Myocyte (in vitro differentiated cells): ENCODE results near the gene HTR3B. TPM values are rescaled to one million over a fixed set of nuclear protein-coding genes. Genes with fewer than 3 reads are reported as not detected.
A peak's percentile ranks its signal among the peaks of the same experiment; 100 is the strongest.
"Not testable (repeated sequence)": the region's sequence is repeated elsewhere in the genome, so short reads cannot be mapped to it uniquely, and the experiment has no call there.

Experiments used
- DNase-seq: peaks from one replicate; pipeline ENCODE4 v3.0.0-alpha.2; 2012; ENCODE audit warnings: low read depth
- polyA plus RNA-seq: library from polyadenylated mRNA; unstranded; fragments of >200 nt; gene quantifications from one replicate; pipeline ENCODE4 v1.2.1, GENCODE V29; 2012; ENCODE audit warnings: missing spikeins
- total RNA-seq: library from RNA; depleted of rRNA; stranded (reverse); fragments of >200 nt; gene quantifications from 2 replicates; pipeline ENCODE4 v1.2.3, GENCODE V29; 2014

HTR3B gene
- not detected in 2 replicates for total RNA-seq
- polyA plus RNA-seq, result not detected

- no peak for DNase-seq
Observed at GRCh38 chr11:113904379-113905101, at the start of gene HTR3B. TSS of gene HTR3B (plus strand) at chr11:113904796. CDS start at chr11:113904934, 138 bp downstream.

DNA sequence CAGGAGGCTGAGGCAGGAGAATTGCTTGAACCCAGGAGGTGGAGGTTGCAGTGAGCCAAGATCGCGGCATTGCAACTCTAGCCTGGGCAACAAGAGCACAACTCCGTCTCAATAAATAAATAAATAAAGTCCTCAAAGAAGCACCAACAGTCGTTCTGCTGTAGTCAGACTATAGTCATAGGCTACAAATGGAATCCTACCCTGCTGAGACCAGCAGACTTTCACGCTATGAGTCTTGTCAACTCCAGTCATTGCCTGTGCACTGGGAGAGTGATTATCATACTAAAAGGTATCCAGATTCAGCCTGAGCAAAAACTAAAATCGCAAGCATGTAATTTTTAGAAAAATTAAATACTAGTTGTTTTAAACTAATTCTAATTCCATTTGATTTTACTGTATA, 48.8 kb upstream of the HTR3B start:
- no peak for DNase-seq

DNA sequence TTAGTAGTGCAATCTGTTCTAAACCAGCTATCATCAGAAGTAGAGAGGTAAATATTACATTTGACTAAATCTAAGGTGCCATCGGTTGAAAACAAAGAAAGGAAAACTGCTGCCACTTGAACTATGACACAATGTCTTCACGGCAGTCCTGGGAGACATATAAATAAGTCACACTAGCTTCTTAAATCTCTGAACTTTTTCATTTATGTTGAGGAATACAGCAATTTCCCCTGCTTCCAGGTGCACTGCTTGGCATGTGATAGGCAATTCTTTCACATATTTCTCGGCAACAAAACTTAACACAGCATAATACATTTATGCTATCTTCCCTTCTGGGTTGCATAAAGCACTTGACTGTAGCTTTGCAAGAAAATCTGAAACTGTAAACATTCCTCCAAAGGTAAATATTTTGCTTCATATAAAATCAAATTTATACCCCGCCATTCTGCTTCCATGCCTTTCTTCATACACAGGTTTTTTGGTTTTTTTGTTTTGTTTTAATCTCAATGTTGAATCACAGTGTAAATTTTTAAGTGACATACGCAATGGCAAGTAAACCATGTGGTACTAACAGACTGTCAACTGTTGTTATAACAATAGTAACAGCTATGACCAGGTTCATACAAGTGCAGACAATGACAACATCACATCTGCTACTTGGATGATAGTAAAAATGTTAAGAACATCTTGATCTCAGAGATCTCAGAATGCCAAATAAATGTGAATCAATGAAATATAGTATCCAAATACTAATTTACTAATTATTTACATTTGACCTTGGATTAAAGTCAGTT, 47.4 kb upstream of the HTR3B start:
- no peak for DNase-seq

- no peak for DNase-seq
Observed at GRCh38 chr11:113859665-113860064, 44.9 kb upstream of the HTR3B start.

DNA sequence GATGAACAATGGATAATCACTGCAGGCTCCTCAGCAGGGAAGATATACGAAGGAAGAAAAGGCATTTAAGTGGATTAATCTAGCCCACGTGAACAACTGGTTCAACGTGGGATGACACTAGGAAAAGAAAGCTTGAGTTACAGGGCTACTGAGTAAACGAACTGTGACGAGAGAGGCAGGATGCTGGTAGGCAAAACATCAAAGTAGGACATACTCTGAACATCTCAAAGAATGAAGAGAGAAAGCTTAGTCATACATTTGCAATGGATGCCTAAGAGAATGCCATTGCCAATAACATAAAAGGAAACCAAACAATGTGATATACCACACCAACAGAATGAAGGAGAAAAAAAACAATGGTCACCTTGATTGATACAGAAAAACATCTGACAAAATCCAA, 42.2 kb upstream of the HTR3B start:
- no peak for DNase-seq

GRCh38 chr11:113864410-113864809, 40.2 kb upstream of the HTR3B start:
- no peak for DNase-seq

- DNase-seq, result no peak
Observed at GRCh38 chr11:113865873-113866272, 38.7 kb upstream of the HTR3B start.

- DNase-seq, result no peak
Observed at GRCh38 chr11:113867843-113868503, 36.6 kb upstream of the HTR3B start.

GRCh38 chr11:113871336-113871735, 33.3 kb upstream of the HTR3B start:
- no peak for DNase-seq

GRCh38 chr11:113873236-113873626, 31.4 kb upstream of the HTR3B start:
- DNase-seq, result peak; percentile 72

DNA sequence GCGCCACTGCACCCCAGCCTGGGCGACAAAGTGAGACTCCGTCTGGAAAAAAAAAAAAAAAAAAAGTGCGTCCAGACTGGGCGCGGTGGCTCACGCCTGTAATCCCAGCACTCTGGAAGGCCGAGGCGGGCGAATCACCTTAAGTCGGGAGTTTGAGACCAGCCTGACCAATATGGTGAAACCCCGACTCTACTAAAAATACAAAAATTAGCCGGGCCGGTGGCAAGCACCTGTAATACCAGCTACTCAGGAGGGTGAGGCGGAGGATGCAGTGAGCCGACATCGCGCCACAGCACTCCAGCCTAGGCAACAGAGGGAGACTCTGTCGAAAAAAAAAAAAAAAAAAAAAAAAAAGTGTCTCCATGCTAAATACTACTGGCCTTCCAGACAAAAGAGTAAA, 30.5 kb upstream of the HTR3B start:
- DNase-seq, result no peak

DNA sequence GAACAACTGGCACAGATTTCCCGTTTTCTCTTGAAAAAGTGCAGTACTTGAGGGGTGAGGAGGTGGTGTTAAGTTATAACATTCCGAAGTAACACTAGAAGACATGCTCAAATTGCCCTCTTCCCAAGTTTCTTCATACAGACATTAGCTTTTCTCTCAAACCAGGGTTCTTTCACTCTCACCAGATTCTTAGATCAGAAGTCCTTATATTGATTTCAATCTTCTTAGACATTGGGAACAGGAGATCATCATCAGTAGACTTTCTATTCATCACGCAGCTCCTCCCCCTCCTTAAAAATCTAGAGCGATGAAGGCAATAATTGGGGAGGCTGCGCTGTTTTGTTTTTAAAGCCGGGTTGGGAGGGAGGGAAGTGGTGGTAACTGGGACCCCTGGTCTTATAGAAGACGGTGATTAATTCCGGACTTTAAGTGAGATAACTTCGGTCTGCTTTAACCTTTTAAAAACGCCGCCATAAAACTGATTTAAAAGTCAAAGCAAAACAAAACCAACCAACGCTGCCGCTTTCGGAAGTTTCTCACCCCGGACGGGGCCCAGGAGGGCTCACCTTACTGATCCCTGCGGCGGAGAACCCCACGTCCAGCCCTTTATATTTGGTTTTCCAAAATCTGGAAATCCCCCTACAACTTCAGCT, 29.9 kb upstream of the HTR3B start:
- peak; percentile 43 for DNase-seq

- peak; percentile 96 for DNase-seq
Observed at GRCh38 chr11:113875234-113876073, 29.1 kb upstream of the HTR3B start, which contains the start of gene USP28. TSS of gene USP28 (minus strand) at chr11:113875572. CDS start at chr11:113875501, 71 bp downstream.

DNA sequence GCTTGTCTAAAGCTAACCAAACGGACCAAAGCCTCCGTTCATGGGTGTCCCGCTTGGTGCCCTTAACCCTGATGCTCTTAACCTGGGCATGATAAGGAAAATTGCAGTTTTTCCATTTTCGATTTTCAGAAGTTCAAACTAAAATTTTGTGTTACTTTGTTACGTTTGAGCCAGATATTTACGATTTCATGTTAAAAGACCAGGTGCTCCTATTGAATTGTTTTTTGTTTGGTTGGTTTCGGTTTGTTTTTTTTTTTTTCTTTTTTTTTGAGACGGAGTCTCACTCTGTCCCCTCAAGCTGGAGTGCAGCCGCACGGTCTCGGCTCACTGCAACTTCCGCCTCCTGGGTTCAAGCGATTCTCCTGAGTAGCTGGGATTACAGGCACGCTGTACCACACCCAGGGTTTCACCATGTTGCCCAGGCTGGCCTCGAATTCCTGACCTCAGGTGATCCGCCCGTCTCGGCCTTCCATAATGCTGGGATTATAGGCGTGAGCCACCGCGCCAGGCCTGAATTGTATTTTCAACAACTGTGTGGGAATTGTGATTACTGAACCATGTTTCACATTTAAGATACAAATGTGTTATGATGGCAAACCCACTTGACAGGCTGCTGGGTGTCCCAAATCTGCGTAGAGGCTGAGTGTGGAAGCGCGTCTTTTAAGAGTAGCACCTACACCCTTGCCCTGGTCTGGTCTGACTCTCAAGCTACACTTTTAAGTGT, 28.4 kb upstream of the HTR3B start:
- DNase-seq, result no peak

DNA sequence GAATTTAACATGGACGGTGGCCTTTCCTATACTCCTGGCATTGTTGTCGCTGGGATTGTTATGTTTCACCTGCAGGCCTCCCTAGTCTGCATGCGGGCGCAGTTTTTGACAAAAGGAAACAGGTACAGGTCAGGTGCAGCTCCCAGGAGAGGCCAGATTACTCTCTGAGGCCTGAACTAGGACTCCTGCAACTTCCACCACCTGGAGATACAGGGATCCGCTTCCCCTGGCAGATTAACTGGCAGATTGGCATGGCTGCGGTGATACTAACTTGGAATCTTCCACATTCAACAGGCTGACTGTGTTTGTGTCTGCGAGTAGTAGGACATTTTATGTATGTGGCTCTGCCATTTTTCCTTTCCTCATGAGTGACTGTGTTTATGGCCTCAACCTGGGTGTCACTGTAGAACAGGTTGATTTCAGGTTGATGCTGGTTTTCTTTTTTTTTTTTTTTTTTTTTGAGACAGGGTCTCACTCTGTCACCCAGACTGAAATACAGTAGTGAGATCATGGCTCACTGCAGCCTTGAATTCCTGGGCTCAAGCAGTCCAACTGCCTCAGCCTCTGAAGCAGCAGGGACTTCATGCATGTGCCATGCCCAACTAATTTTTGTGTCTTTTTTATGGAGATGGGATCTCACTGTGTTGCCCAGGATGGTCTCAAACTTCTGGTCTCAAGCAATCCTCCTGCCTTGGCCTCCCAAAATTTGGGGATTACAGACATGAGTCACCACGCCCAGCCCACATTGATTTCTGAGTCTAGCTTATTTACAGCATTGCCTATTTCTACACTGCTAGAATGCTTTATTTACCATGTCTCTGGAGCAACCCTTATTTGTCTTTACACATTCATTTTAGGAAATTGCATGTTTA, 27.6 kb upstream of the HTR3B start:
- no peak for DNase-seq

GRCh38 chr11:113877670-113878055, 26.9 kb upstream of the HTR3B start:
- DNase-seq, result no peak

GRCh38 chr11:113879446-113879845, 25.1 kb upstream of the HTR3B start:
- DNase-seq, result not testable (repeated sequence)

GRCh38 chr11:113880971-113881370, 23.6 kb upstream of the HTR3B start:
- peak; percentile 86 for DNase-seq

- DNase-seq, result peak; percentile 88
Observed at GRCh38 chr11:113881856-113882255, 22.7 kb upstream of the HTR3B start.
